Measurements from ENCODE around the gene CBX7.

Gene CBX7

DNA sequence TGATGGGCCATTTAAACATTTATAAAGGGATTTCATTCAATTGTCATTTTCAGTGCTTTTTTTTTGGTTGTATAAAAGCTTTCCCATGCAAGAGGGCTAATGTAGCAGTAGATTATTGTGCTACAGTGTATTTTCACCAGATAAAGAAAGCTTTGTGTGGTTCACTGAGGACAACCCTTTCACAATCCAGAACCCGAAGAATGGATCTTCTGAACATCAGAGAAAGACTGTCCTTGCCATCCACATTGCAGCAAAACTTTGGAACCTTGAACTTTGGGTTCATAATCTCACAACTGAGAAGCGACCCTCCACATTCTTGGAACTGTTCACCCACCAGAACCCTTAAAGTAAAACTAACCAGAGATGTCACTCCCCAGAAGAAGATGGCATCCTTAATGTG is 46.2 kb downstream of the CBX7 start:
- DNase-seq (ENCODE audit: low read depth in 1 of 2, low spot score in 1 of 2) = no peak
- Histone ChIP-seq H3K4me3 (replicated peaks; ENCODE audit: insufficient read depth, low read length) (no peak overlapping the region), H3K27ac (replicated peaks) (no peak overlapping the region), H3K27me3 (ENCODE audit: insufficient read depth, poor library complexity, severe bottlenecking) (no peaks in the 10 kb centered on the region)
- no peak for TF ChIP-seq REST (IDR thresholded peaks at IDR 0.05; ENCODE audit: insufficient replicate concordance, low read depth)
- TF ChIP-seq SPI1 (IDR thresholded peaks at IDR 0.05; ENCODE audit: borderline replicate concordance, low read depth) = no peak
- no peak for TF ChIP-seq GABPA (IDR thresholded peaks at IDR 0.05; ENCODE audit: low read depth)

DNA sequence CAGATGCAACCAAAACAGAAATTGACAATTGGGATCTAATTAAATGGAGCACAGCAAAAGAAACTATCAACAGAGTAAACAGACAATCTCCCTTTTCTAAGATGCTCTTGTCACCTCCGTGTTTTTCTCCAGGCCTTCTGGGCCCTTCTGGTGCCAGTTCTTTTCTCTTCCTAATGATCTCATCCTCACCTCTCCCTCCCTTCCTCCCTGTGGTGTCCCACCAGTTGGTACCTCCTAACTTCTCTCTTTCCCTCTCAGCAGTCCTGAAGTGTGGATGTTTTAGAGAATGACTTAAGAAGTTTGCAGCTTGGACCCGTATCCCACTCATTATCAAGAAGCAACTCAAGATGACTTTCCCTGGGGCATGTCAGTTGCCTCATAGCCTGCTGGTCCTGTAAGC is 49.0 kb downstream of the CBX7 start:
- no peaks in the 10 kb centered on the region for H3K27me3 ChIP-seq (ENCODE audit: insufficient read depth, poor library complexity, severe bottlenecking)
- TF ChIP-seq POLR2AphosphoS5 (IDR thresholded peaks at IDR 0.05; ENCODE audit: low read depth) = no peak
- no peak for TF ChIP-seq REST (IDR thresholded peaks at IDR 0.05; ENCODE audit: insufficient replicate concordance, low read depth)
- TF ChIP-seq CTCF (IDR thresholded peaks at IDR 0.05; ENCODE audit: insufficient read depth, low read length) = no peak
- TF ChIP-seq SPI1 (IDR thresholded peaks at IDR 0.05; ENCODE audit: borderline replicate concordance, low read depth) = no peak
- no peak for TF ChIP-seq GABPA (IDR thresholded peaks at IDR 0.05; ENCODE audit: low read depth)
- DNase-seq (ENCODE audit: low read depth in 1 of 2, low spot score in 1 of 2) = no peak
- H3K27ac ChIP-seq (replicated peaks) = no peak overlapping the region
- H3K4me3 ChIP-seq (replicated peaks; ENCODE audit: insufficient read depth, low read length) = no peak overlapping the region

DNA sequence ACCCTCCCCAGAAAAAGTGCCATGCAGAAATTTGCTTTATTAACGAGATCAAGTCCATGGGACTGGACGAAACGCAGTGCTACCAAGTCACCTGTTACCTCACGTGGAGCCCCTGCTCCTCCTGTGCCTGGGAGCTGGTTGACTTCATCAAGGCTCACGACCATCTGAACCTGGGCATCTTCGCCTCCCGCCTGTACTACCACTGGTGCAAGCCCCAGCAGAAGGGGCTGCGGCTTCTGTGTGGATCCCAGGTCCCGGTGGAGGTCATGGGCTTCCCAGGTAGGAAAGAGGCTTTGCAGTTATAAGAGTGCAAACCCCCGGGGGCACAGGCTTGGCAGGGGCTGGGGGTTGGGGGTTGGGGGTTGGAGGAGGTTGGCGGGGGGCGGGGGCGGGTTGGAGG is 51.3 kb downstream of the CBX7 start:
- H3K27me3 ChIP-seq (ENCODE audit: insufficient read depth, poor library complexity, severe bottlenecking) = no peaks in the 10 kb centered on the region
- H3K4me3 ChIP-seq (replicated peaks; ENCODE audit: insufficient read depth, low read length) = no peak overlapping the region
- DNase-seq (ENCODE audit: low read depth in 1 of 2, low spot score in 1 of 2) = no peak
- no peak overlapping the region for H3K27ac ChIP-seq (replicated peaks)
- no peak for TF ChIP-seq POLR2AphosphoS5 (IDR thresholded peaks at IDR 0.05; ENCODE audit: low read depth)
- no peak for TF ChIP-seq GABPA (IDR thresholded peaks at IDR 0.05; ENCODE audit: low read depth)
- no peak for TF ChIP-seq CTCF (IDR thresholded peaks at IDR 0.05; ENCODE audit: insufficient read depth, low read length)
- no peak for TF ChIP-seq REST (IDR thresholded peaks at IDR 0.05; ENCODE audit: insufficient replicate concordance, low read depth)
- no peak for TF ChIP-seq SPI1 (IDR thresholded peaks at IDR 0.05; ENCODE audit: borderline replicate concordance, low read depth)

DNA sequence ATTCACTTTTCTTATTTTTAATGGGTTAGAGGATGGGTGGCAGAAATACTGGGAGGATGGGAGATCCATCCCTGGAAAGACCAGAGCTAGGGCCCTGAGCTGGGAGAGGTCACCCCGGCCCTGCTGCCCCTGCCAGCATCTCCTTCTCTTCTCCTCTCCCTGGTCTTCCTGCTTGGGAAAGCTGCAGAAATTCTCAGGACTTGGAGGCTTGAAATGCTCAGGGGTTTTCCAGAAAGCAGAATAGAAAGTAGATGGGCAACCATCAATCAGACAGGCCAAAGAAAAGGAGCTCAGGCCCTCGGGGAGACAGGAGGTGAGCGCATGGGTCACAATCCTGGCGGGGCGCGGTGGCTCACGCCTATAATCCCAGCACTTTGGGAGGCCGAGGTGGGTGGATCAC is 53.9 kb downstream of the CBX7 start:
- no peak overlapping the region for H3K4me3 ChIP-seq (replicated peaks; ENCODE audit: insufficient read depth, low read length)
- no peak overlapping the region for H3K27ac ChIP-seq (replicated peaks)
- TF ChIP-seq POLR2AphosphoS5 (IDR thresholded peaks at IDR 0.05; ENCODE audit: low read depth) = no peak
- TF ChIP-seq SPI1 (IDR thresholded peaks at IDR 0.05; ENCODE audit: borderline replicate concordance, low read depth) = no peak
- no peak for TF ChIP-seq CTCF (IDR thresholded peaks at IDR 0.05; ENCODE audit: insufficient read depth, low read length)
- no peak for TF ChIP-seq GABPA (IDR thresholded peaks at IDR 0.05; ENCODE audit: low read depth)
- TF ChIP-seq REST (IDR thresholded peaks at IDR 0.05; ENCODE audit: insufficient replicate concordance, low read depth) = no peak
- no peak for DNase-seq (ENCODE audit: low read depth in 1 of 2, low spot score in 1 of 2)
- peaks cover 4% of the 10 kb centered on the region for H3K27me3 ChIP-seq (ENCODE audit: insufficient read depth, poor library complexity, severe bottlenecking)

Data from HL-60 (cell line).